Smooth muscle cell (in vitro differentiated cells): ENCODE data around the gene EYA4. TPM values are rescaled to one million over a fixed set of nuclear protein-coding genes. Genes with fewer than 3 reads are reported as not detected.

ENCODE experiments used
- DNase-seq: peaks from one replicate; lab custom pipeline; 2025; ENCODE audit not compliant: unreplicated experiment; lab: John Stamatoyannopoulos, UW
- H2AFZ ChIP-seq: fragments of 200-600 bp; sonication (generic); 2 replicates; pipeline ENCODE4 v1.6.0; 2016; ENCODE audit warnings: antibody characterized with exemption, low read depth, mild to moderate bottlenecking
- H3F3A ChIP-seq: fragments of 200-600 bp; sonication (generic); 2 replicates; pipeline ENCODE4 v1.6.0; 2017; ENCODE audit warnings: antibody characterized with exemption, low read depth
- H3K27ac ChIP-seq: fragments of 200-600 bp; sonication (generic); 2 replicates; pipeline ENCODE4 v1.5.1; 2016; ENCODE audit warnings: low read depth, mild to moderate bottlenecking
- H3K27me3 ChIP-seq: fragments of 200-600 bp; sonication (generic); 2 replicates; pipeline ENCODE4 v1.6.1; 2016; ENCODE audit warnings: low read depth, mild to moderate bottlenecking
- H3K36me3 ChIP-seq: fragments of 200-600 bp; sonication (generic); 2 replicates; pipeline ENCODE4 v1.5.1; 2016; ENCODE audit warnings: low read depth
- H3K4me1 ChIP-seq: fragments of 200-600 bp; sonication (generic); 2 replicates; pipeline ENCODE4 v1.5.1; 2016; ENCODE audit warnings: low read depth
- H3K4me2 ChIP-seq: fragments of 200-600 bp; sonication (generic); 2 replicates; pipeline ENCODE4 v1.6.0; 2016; ENCODE audit warnings: mild to moderate bottlenecking
- H3K4me3 ChIP-seq: fragments of 200-600 bp; sonication (generic); 2 replicates; pipeline ENCODE4 v1.5.1; 2016; ENCODE audit warnings: mild to moderate bottlenecking
- H3K79me2 ChIP-seq: fragments of 200-600 bp; sonication (generic); 2 replicates; pipeline ENCODE4 v1.6.0; 2016; ENCODE audit warnings: low read depth, mild to moderate bottlenecking
- H3K9ac ChIP-seq: fragments of 200-600 bp; sonication (generic); 2 replicates; pipeline ENCODE4 v1.6.0; 2016; ENCODE audit warnings: low read depth
- H3K9me3 ChIP-seq: fragments of 200-600 bp; sonication (generic); replicated peaks from 2 replicates; pipeline ENCODE4 v1.5.1; 2016; ENCODE audit warnings: low read depth
- H4K20me1 ChIP-seq: fragments of 200-600 bp; sonication (generic); 2 replicates; pipeline ENCODE4 v1.6.0; 2016; ENCODE audit warnings: low read depth
- WGBS: methylation state at CpG from one replicate; pipeline ENCODE4 v1.1.7; 2016; ENCODE audit warnings: low lambda C conversion rate; 5-methylcytosine and 5-hydroxymethylcytosine counted together
- polyA plus RNA-seq: library from polyadenylated mRNA; unstranded; fragments of >200 nt; fragmentation: Nextera tagmentation; extraction: Ambion mirVana; gene quantifications from 2 replicates; pipeline ENCODE4 v1.2.1, GENCODE V29; 2016
- total RNA-seq: library from RNA; depleted of rRNA; stranded (reverse); fragments of >200 nt; gene quantifications from 2 replicates; pipeline ENCODE4 v1.2.3, GENCODE V29; 2014
- TF ChIP-seq, protein P1 (sequence below): fragments of 200-600 bp; sonication (generic); IDR thresholded peaks from 2 replicates; pipeline ENCODE4 v1.5.1; 2017; ENCODE audit warnings: borderline replicate concordance, mild to moderate bottlenecking, antibody characterized with exemption; ENCODE audit not compliant: insufficient read depth, poor library complexity, severe bottlenecking

Gene EYA4
- total and polyA plus RNA-seq, 2 experiments from 2014 or later = 1.3 TPM; not detected in 1

DNA sequence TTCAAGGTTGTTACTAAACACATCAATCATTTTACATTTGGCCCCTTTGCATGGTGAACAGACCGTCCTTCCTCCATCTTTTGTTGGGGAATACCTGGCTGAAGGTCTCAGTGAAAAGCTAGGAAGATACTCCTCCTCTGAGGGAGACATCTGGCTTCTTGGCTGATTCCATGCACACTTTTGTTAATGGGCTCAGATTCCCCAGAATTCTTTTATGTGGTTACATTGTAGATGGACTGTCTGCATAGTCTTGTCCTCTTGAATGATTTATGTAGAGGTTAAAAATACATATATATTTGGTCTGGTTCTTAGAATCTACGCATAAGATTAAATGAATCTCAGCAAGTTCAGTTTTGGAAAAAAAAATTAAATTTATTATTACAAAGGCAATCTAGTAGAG, 167.0 kb downstream of the EYA4 start:
- Histone ChIP-seq H3K9me3 (no peaks in the 10 kb centered on the region), H3K36me3 (no peaks in the 10 kb centered on the region), H4K20me1 (no peaks in the 10 kb centered on the region), H3K9ac (no peak overlapping the region), H3K79me2 (no peaks in the 10 kb centered on the region), H3K4me2 (no peak overlapping the region), H3K27ac (no peak overlapping the region), H3K4me1 (peaks cover 38% of the 10 kb centered on the region), H3K4me3 (no peak overlapping the region), H3F3A (no peaks in the 10 kb centered on the region), H3K27me3 (no peaks in the 10 kb centered on the region), H2AFZ (no peak overlapping the region)
- TF ChIP-seq, protein P1, sequence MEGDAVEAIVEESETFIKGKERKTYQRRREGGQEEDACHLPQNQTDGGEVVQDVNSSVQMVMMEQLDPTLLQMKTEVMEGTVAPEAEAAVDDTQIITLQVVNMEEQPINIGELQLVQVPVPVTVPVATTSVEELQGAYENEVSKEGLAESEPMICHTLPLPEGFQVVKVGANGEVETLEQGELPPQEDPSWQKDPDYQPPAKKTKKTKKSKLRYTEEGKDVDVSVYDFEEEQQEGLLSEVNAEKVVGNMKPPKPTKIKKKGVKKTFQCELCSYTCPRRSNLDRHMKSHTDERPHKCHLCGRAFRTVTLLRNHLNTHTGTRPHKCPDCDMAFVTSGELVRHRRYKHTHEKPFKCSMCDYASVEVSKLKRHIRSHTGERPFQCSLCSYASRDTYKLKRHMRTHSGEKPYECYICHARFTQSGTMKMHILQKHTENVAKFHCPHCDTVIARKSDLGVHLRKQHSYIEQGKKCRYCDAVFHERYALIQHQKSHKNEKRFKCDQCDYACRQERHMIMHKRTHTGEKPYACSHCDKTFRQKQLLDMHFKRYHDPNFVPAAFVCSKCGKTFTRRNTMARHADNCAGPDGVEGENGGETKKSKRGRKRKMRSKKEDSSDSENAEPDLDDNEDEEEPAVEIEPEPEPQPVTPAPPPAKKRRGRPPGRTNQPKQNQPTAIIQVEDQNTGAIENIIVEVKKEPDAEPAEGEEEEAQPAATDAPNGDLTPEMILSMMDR = no peak
- DNase-seq = no peak
- WGBS = 82% methylated on average over 2 of the region's 2 CpGs

DNA sequence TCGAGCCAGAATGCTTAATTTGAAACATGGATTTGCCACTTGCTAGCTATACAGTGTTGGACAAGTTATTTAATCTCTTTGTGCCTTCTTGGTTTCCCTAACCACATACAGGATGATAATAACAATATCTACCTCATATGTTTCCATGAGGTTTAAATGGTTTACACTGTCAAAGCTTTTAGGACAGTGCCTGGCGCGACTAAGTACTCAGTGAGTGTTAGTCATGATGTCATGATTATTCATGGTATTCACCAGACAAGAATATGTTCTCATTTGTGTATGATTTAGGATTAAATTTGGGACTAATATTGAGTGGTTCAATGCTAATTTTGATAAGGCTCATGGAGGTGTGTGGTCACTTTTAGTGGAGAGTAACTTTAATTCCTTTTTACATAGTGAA, 167.4 kb downstream of the EYA4 start:
- H3F3A ChIP-seq = no peaks in the 10 kb centered on the region
- H3K79me2 ChIP-seq = no peaks in the 10 kb centered on the region
- no peak overlapping the region for H3K27ac ChIP-seq
- no peaks in the 10 kb centered on the region for H3K27me3 ChIP-seq
- no peaks in the 10 kb centered on the region for H3K9me3 ChIP-seq
- H3K4me3 ChIP-seq = no peak overlapping the region
- H4K20me1 ChIP-seq = no peaks in the 10 kb centered on the region
- no peak overlapping the region for H3K4me2 ChIP-seq
- H3K36me3 ChIP-seq = no peaks in the 10 kb centered on the region
- no peak for DNase-seq
- WGBS = 53% methylated on average over 3 of the region's 3 CpGs
- TF ChIP-seq, protein P1 = no peak
- H3K4me1 ChIP-seq = peaks cover 34% of the 10 kb centered on the region
- no peak overlapping the region for H3K9ac ChIP-seq
- no peak overlapping the region for H2AFZ ChIP-seq

DNA sequence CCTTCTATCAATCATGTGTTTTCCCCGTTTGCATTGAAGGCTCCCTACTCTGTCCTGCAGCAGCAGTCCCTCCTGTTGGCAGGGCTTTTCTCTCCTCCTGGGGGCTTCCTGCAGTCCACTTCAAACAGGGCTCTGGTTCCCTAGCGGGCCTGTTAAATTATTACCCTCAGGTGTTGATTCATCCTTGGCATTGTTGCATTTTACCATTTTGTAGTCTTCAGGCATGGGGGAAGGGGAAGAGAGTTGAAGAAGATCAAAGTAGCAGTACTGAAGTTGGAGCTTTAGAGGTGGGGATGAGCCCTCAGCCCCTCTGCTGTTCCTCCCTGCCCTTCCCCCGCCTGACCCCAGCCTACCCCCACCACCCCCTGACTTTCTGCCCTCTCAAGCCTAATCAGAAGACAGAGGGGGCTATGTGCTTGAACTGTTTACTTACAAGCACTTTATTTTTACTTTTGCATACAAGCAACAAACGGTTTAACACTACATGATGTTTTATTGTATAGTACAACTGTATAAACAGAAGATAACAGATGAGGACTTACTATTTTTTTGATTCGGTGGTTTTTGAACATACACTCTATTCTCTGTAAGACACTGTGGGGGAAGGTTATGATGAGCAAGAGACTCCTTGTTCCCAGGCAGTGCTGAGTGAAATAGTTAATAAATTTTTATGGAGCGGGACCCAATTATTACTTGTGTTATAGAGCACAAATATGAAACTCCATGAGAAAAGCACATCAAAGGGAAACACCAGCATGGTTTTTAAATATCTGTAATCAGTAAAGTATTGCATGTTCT, 169.7 kb downstream of the EYA4 start:
- DNase-seq = no peak
- TF ChIP-seq, protein P1 = no peak
- peak overlapping the region; percentile 20 for H3K4me3 ChIP-seq

DNA sequence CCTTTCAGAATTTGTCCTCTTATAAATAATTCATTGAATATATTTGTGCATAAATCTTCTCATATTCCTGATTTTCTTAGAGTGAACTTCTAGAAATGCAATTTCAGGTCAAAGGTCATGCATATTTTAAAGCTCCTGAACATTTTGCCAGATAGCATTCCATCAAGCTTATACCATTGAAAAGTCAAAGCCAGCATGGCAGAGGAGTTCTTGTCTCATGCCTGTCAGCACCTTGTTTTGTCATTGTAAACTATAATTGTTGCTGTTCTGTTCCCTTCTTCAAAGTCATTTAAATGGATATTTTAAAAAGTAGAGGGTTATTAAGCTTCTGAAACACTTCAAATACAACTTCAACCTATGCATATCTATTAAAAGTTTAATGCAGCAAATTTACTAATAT, 170.6 kb downstream of the EYA4 start:
- TF ChIP-seq, protein P1 = no peak
- Histone ChIP-seq H3K27ac (no peak overlapping the region), H3K9me3 (no peaks in the 10 kb centered on the region), H4K20me1 (no peaks in the 10 kb centered on the region), H3K27me3 (no peaks in the 10 kb centered on the region), H2AFZ (no peak overlapping the region), H3K36me3 (no peaks in the 10 kb centered on the region), H3K79me2 (no peaks in the 10 kb centered on the region), H3K9ac (no peak overlapping the region), H3F3A (no peaks in the 10 kb centered on the region), H3K4me1 (peaks cover 39% of the 10 kb centered on the region), H3K4me3 (no peak overlapping the region), H3K4me2 (no peak overlapping the region)
- no peak for DNase-seq

More for the DNA sequence above, 169.7 kb downstream of the EYA4 start:
- Histone ChIP-seq H3K27ac (no peak overlapping the region), H2AFZ (peak overlapping the region; percentile 88), H3K27me3 (no peaks in the 10 kb centered on the region), H4K20me1 (no peaks in the 10 kb centered on the region), H3K79me2 (no peaks in the 10 kb centered on the region), H3K4me2 (peak overlapping the region; percentile 80), H3K36me3 (no peaks in the 10 kb centered on the region), H3F3A (no peaks in the 10 kb centered on the region), H3K9me3 (no peaks in the 10 kb centered on the region), H3K4me1 (peaks cover 40% of the 10 kb centered on the region), H3K9ac (no peak overlapping the region)
- 43% methylated on average over 6 of the region's 6 CpGs for WGBS
